GM12878 (cell line): Measurements from ENCODE around the gene TPO. TPM values are rescaled to one million over a fixed set of nuclear protein-coding genes. Genes with fewer than 3 reads are reported as not detected.

Source experiments
- FOXK2 ChIP-seq: fragments of 450-650 bp; IDR thresholded peaks from 2 replicates; pipeline ENCODE4 v1.6.1; 2017; ENCODE audit warnings: mild to moderate bottlenecking, moderate library complexity
- FOXM1 ChIP-seq: IDR thresholded peaks from 2 replicates; pipeline ENCODE4 v1.6.1; 2012; ENCODE audit warnings: low read depth, mild to moderate bottlenecking, inconsistent platforms, low read length, moderate library complexity
- MEF2A ChIP-seq: IDR thresholded peaks from 2 replicates; pipeline ENCODE4 v1.6.1; 2011; ENCODE audit warnings: low read depth, mild to moderate bottlenecking, low read length, moderate library complexity; ENCODE audit not compliant: insufficient read depth
- polyA plus RNA-seq, 11 experiments: library from polyadenylated mRNA; depleted of rRNA in 4 of 11; unstranded in 6 of 11; stranded (reverse) in 5 of 11; fragments of >200 nt; fragmentation: Nextera tagmentation in 4 of 11; fragmentation: Illumina TruSeq in 1 of 11; extraction: Ambion mirVana in 4 of 11; extraction: Trizol in 1 of 11; gene quantifications; 1 replicate in 1 of 11; 2 replicates in 10 of 11; pipeline versions ENCODE4 v1.2.1 to v1.2.3, GENCODE V29; 2011 to 2016; ENCODE audit warnings: inconsistent platforms in 2 of 11, missing spikeins in 2 of 11, low read depth in 1 of 11
- total RNA-seq, 4 experiments: library from RNA; depleted of rRNA in 3 of 4; stranded (reverse); fragments of >200 nt in 3 of 4; fragmentation: Illumina TruSeq in 1 of 4; extraction: Trizol in 1 of 4; gene quantifications; 2 replicates each; pipeline versions ENCODE4 v1.2.1 to v1.2.3, GENCODE V29; 2013 to 2021
- TF ChIP-seq, protein P1 (sequence below): fragments of 450-650 bp; IDR thresholded peaks from 2 replicates; pipeline ENCODE4 v1.6.1; 2018; ENCODE audit warnings: mild to moderate bottlenecking, low read depth, moderate library complexity; ENCODE audit not compliant: partially characterized antibody
- TF ChIP-seq, protein P2 (sequence below): fragments of 450-650 bp; formaldehyde crosslinking; IDR thresholded peaks from 2 replicates; pipeline ENCODE4 v1.4.0; 2020; ENCODE audit warnings: mild to moderate bottlenecking, moderate library complexity
- TF ChIP-seq, protein P3 (sequence below): IDR thresholded peaks from 2 replicates; pipeline ENCODE4 v1.6.1; 2012; ENCODE audit warnings: low read depth, low read length, improper control_type of control experiment

TPO gene
- total and polyA plus RNA-seq, 10 of the 15 experiments (the other 5 are each of a cell fraction or from before 2014, with no cell fraction given): 0.07 to 0.11 TPM; not detected in 8

DNA sequence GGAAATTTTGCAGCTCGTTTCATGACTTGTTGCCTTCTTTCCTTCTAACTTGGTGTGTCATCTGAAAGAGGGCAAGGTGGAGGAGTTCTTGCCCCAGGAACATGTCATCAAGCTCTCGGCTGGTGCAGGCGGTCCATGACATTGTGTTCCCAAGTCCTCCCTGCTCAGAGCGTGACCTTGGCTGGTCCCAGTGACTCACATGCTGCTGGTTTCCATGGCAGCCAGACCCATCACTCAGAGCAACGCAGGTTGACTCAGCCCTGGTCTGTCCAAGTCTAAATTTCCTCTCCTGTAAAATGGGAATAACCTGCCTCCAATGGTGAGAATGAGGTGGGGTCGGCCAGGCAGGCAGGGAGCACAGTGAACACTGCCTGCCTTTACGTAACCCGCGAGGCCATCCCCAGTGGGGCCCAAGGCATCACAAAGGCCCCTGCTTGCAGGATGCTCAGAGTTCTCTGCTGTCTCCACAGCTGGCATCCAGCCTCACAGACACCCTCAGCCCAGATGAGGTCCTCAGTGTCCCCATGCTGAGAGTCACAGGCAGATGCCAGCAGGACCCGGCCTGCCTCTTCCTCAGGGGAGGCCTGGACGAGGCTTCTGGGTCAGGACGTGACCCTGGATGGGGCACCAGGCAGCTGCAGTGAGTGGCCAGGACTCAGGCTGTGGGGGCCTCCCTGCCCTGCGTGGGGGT is 143.7 kb downstream of the TPO start (continued):
- TF ChIP-seq FOXM1: no peak
- TF ChIP-seq, protein P1, sequence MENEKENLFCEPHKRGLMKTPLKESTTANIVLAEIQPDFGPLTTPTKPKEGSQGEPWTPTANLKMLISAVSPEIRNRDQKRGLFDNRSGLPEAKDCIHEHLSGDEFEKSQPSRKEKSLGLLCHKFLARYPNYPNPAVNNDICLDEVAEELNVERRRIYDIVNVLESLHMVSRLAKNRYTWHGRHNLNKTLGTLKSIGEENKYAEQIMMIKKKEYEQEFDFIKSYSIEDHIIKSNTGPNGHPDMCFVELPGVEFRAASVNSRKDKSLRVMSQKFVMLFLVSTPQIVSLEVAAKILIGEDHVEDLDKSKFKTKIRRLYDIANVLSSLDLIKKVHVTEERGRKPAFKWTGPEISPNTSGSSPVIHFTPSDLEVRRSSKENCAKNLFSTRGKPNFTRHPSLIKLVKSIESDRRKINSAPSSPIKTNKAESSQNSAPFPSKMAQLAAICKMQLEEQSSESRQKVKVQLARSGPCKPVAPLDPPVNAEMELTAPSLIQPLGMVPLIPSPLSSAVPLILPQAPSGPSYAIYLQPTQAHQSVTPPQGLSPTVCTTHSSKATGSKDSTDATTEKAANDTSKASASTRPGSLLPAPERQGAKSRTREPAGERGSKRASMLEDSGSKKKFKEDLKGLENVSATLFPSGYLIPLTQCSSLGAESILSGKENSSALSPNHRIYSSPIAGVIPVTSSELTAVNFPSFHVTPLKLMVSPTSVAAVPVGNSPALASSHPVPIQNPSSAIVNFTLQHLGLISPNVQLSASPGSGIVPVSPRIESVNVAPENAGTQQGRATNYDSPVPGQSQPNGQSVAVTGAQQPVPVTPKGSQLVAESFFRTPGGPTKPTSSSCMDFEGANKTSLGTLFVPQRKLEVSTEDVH: no peak
- TF ChIP-seq FOXK2: no peak
- TF ChIP-seq, protein P2, sequence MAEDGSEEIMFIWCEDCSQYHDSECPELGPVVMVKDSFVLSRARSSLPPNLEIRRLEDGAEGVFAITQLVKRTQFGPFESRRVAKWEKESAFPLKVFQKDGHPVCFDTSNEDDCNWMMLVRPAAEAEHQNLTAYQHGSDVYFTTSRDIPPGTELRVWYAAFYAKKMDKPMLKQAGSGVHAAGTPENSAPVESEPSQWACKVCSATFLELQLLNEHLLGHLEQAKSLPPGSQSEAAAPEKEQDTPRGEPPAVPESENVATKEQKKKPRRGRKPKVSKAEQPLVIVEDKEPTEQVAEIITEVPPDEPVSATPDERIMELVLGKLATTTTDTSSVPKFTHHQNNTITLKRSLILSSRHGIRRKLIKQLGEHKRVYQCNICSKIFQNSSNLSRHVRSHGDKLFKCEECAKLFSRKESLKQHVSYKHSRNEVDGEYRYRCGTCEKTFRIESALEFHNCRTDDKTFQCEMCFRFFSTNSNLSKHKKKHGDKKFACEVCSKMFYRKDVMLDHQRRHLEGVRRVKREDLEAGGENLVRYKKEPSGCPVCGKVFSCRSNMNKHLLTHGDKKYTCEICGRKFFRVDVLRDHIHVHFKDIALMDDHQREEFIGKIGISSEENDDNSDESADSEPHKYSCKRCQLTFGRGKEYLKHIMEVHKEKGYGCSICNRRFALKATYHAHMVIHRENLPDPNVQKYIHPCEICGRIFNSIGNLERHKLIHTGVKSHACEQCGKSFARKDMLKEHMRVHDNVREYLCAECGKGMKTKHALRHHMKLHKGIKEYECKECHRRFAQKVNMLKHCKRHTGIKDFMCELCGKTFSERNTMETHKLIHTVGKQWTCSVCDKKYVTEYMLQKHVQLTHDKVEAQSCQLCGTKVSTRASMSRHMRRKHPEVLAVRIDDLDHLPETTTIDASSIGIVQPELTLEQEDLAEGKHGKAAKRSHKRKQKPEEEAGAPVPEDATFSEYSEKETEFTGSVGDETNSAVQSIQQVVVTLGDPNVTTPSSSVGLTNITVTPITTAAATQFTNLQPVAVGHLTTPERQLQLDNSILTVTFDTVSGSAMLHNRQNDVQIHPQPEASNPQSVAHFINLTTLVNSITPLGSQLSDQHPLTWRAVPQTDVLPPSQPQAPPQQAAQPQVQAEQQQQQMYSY (CRISPR knock-in tag): no peak
- TF ChIP-seq MEF2A: no peak
- TF ChIP-seq, protein P3, sequence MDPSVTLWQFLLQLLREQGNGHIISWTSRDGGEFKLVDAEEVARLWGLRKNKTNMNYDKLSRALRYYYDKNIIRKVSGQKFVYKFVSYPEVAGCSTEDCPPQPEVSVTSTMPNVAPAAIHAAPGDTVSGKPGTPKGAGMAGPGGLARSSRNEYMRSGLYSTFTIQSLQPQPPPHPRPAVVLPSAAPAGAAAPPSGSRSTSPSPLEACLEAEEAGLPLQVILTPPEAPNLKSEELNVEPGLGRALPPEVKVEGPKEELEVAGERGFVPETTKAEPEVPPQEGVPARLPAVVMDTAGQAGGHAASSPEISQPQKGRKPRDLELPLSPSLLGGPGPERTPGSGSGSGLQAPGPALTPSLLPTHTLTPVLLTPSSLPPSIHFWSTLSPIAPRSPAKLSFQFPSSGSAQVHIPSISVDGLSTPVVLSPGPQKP: no peak
